HG03571 (cell line): Measurements from ENCODE around the gene APOBEC3F.
"Not testable (repeated sequence)": the region's sequence is repeated elsewhere in the genome, so short reads cannot be mapped to it uniquely, and the experiment has no call there.

Experiments
- ATAC-seq: cut with Tn5 transposase; IDR thresholded peaks from one replicate; pipeline ENCODE4 v1.9.1; 2021; ENCODE audit not compliant: unreplicated experiment

The APOBEC3F gene

DNA sequence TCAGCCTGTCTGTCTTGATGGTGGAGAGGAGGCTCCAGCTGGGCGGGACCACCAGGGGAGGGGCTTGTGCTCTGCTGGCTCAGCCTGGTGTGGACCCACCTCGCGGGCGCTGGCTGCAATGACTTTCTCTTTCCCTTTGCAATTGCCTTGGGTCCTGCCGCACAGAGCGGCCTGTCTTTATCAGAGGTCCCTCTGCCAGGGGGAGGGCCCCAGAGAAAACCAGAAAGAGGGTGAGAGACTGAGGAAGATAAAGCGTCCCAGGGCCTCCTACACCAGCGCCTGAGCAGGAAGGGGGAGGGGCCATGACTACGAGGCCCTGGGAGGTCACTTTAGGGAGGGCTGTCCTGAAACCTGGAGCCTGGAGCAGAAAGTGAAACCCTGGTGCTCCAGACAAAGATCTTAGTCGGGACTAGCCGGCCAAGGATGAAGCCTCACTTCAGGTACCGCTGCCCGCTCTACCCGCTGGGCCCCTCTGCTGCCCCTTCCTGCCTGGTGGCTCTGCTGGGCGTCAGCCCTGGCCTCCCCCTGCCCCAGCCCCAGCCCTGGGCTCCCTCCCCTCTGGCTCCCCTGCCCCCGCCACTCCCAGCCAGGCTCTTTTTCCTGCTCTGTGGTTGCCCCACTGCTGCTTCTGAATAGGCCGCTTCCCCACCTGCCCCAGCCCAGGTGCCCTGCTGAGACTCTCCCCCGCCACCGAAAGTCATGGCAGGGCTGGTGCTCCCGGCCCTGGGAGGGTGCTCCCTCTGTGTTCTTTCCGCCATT is at the start of gene APOBEC3F:
APOBEC3F (plus strand) TSS at position 327 of the 759 bp plus-strand sequence; CDS start at position 424, 97 bp downstream.
- ATAC-seq = peak; percentile 82

DNA sequence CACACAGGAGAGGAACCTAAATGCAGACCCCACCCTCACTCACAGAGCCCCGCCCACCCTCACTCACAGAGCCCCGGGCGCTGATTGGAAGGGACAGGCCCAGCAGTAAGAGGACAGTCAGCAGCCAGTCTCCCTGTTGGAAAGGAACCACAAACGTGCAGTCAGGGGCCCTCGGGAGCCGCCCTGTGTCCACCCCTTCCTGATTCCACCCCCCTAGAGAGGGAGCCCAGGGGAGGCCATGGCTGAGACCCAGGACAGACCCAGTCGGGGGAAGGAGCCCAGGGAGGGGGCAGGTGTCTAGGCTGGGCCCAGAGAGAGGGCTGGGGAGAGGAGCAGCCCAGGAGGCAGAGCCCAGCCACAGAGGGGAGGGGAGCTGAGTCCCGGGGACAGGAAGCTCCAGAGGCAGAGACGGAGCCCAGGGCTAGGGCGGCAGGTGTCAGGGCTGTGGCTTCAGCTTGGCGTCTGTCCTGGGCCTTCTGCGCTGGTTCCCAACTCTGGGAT is 47.7 kb upstream of the APOBEC3F start:
- ATAC-seq = not testable (repeated sequence)

DNA sequence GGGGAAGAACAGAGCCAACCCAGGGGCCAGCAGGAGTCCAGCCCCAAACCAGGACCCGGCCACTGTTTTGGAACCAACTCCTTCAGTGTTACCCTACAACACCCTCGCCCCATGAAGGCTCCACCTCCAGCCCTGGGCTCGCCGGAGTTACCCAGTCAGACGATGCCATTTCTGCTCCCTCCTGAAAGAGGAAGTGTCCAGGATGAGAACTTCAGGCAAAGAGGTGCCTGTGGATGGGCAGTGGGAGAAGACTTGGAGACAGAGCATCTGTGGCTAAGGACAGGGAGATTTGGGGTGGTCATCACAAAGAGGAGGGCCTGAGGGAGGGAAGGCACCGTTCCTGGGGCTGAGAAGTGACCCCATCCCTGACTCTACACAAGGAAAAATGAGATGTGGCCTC is 44.6 kb upstream of the APOBEC3F start:
- ATAC-seq = no peak

DNA sequence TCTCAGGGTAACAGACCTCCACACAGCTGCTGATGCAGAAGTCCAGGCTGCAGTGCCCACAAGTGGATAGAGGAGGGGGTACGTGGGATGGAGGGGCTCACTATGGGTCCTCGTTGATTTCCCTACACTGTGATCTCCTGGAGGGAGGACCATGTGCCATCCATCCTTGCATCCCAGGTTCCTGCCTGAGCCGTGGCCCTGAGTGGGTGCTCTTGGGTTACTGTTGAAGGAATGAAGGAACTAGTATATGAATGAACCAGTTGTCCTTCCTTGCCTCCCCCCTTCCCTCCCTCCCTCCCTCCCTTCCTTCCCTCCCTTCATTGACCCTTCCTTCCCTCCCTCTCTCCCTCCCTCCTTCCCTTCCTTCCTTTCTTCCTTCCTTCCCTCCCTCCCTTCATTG is 43.1 kb upstream of the APOBEC3F start:
- ATAC-seq = no peak

DNA sequence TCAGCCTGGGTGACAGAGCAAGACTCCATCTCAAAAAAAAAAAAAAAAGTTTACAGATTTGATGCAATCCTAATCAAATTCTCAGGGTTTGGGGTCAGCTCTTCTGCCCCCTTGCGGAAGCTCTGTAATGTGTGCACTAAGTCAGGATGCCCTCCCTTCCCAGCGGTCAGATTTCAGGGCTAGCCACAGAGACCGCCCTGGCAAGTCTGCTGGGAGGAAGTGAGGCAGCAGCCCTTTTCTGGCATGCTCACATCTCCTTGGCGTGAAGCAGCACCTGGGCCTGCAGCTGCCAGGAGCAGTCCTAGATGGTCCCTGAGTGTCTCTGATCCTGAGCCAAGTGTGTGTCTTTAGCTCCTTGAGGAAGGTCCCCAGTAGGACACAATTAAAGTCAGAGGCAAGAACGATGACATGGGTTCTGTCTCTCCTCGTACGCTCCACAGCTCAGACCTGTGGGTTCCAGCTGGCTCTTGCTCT is 37.5 kb upstream of the APOBEC3F start:
- no peak for ATAC-seq

DNA sequence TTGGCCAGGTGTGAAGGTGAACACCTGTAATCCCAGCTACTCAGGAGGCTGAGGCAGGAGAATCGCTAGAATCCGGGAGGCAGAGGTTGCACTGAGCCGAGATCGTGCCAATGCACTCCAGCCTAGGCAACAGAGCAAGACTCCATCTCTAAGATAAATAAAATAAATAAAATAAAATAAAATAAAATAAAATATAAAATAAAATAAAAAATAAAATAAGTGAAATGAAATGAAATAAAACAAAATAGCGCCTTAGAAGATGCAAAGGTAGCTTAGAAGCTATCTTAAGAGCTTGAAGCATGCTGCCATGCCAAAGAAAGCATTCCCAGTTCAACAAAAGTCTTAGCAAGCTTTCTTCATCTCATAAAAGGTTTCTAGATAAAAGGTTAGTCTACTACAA is 33.5 kb upstream of the APOBEC3F start:
- no peak for ATAC-seq

DNA sequence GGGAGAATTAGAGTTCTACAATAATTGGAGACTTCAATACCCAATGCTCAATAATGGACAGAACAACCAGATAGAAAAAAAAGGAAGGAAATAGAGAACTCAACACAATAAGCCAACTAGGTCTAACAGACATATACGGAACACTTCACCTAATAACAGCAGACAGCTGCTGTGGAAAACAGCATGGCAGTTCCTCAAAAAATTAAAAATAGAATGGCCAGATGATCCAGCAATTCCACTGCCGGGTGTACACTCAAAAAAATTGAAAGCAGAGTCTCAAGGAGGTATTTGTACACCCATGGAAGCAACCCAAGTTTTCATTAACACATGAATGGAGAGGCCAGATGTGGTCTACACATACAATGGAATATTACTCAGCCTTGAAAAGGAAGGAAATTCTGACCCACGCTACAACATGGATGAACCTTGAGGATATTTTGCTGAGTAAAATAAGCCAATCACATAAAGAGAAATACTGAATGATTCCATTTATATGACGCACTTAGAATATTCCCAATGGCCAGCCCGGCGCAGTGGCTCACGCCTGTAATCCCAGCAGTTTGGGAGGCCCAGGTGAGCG is 32.3 kb upstream of the APOBEC3F start:
- not testable (repeated sequence) for ATAC-seq

DNA sequence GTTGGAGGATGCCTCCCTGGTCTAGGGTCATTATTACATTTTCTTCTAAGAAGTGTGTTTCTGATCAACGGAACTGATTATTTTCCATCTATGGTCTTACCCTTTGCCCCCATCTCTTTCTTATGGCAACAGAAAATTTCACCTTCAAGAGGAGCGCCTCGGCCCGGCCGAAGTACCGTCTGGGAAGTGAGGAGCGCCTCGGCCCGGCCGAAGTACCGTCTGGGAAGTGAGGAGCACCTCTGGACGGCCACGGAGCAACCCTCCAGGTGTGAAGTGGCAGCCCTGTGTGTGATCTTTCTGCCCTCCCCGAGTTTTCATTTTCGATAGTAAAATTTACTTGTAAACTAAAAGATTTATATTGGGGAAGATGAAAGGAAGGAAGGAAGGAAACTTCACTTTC is 29.7 kb upstream of the APOBEC3F start:
- no peak for ATAC-seq

DNA sequence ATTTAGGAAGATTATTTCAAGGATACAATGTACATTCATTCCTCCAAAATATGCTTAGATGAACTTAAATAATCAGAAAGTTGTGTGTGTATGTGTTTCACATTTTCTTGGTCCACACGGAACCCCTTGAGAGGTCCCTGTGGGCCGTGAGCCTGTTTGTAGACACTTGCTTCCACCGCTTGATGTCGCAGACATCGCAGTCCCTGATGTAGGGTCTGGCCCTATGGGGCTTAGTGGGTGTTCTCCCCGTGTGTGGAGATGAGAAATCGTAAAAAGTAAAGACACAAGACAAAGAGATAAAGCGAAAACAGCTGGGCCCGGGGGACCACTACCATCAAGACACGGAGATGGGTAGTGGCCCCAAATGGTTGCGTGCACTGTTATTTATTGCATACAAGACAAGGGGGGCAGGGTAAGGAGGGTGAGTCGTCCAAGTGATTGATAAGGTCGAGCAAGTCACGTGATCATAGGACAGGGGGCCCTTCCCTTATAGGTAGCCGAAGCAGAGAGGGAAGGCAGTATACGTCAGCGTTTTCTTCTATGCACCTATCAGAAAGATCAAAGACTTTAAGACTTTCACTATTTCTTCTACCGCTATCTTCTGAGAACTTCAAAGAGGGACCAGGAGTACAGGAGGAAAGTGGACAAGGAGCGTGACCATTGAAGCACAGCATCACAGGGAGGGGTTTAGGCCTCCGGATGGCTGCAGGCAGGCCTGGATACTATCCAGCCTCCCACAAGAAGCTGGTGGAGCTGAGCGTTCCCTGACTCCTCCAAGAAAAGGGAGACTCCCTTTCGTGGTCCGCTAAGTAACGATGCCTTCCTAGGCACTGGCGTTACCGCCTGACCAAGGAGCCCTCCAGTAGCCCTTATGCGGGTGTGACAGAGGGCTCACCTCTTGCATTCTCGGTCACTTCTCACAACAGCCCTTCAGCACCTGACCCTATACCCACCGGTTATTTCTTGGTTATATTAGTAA is 27.8 kb upstream of the APOBEC3F start:
- ATAC-seq = no peak

DNA sequence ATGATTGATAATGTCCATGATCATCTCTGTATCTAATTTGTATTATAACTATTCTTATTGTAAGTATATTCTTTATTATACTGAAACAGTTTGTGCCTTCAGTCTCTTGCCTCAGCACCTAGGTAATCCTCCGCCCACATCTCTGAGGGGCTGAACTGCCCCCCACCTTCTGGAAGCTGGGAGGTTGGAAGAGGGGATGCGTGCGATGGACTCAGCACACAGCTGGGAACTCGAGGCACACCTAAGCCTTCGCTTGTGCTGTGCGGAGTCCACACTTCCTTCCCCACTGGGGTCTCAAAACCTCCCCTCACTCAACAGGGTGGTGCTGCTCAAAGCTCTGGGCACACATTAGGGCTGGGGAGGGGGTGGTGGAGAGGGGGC is 27.1 kb upstream of the APOBEC3F start:
- not testable (repeated sequence) for ATAC-seq

DNA sequence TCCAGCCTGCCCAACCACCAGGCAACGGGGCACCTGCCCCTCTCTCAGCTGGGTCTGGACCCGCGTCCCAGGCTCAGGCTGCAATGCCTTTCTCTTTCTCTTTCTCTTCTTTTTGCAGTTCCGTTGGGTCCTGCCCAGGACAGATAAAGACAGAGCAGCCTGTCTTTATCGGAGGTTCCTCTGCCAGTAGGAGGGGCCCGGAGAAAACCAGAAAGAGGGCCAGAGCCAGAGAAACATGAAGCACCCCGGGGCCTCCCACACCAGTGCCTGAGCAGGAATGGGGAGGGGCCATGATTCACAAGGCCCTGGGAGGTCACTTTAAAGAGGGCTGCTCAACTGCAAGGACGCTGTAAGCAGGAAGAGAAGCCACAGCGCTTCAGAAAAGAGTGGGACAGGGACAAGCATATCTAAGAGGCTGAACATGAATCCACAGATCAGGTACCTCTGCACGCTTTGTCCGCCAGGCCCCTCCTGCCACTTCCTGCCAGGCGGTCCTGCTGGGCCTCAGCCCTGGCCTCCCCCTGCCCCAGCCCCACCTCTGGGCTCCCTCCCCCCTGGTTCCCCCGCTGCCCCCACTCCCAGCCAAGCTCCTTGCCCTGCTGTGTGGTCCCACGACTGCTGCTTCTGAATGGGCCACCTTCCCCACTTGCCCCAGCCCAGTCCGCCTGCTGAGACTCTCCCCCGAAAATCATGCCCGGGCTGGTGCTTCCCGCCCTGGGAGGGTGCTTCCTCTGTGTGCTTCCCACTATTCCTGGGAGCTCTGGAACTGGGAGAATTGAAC is 26.5 kb upstream of the APOBEC3F start, which contains the start of gene APOBEC3C:
APOBEC3C (plus strand) TSS at position 316 of the 781 bp plus-strand sequence; CDS start at position 422, 106 bp downstream.
- peak; percentile 79 for ATAC-seq

DNA sequence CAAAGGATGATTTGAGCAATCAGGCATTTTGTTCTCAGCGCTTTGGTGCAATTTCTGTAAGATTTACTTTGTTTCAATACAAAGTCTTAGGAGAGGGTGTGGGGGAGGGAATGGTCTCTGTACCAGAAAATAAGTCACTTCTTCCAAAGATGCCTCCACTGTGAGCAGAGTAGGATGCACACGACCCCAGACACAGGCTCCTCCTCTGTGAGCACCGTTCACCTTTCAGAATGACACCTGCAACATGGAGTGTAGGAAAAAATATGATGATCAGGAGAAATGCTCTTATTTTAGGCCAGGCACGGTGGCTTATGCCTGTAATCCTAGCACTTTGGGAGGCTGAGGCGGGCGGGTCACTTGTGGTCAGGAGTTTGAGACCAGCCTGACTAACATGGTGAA is 25.9 kb upstream of the APOBEC3F start:
- not testable (repeated sequence) for ATAC-seq

DNA sequence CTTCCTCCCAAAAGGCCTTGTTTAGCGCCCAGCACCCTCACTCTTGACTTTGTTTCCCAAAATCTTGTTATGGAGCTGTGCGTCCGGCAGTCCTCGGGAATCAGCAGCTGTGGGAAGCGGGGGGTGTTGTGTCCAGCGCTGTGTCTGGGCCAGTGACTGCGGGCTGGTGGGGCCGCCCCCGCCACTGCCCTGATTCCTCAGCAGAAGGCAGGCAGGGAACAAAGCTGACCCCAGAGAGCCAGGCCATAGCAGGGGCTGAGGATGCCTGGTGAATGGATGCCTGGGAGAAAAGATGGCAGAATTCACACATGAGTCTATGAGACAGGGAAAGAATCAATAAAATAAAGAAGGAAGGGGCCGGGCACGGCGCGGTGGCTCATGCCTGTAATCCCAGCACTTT is 24.1 kb upstream of the APOBEC3F start:
- no peak for ATAC-seq

DNA sequence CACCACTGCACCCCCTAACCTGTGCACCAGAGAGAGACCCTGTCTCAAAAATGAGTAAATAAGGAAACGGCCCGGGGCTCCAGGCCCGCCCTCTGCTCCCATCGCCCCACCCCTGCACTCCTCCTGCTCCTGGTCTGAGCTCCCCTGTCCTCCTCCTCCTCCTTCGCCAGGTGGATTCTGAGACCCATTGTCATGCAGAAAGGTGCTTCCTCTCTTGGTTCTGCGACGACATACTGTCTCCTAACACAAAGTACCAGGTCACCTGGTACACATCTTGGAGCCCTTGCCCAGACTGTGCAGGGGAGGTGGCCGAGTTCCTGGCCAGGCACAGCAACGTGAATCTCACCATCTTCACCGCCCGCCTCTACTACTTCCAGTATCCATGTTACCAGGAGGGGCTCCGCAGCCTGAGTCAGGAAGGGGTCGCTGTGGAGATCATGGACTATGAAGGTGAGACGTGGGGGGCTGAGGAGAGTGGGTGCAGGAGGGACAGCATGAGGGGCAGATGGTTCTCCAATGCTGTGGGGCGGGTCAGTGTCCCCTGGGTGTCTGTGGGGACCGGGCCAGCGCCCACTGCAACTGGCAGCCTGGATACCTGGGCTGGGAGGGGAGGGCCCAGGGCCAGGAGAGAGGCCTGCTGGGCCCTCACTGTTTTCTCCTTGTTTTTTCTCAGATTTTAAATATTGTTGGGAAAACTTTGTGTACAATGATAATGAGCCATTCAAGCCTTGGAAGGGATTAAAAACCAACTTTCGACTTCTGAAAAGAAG is 22.9 kb upstream of the APOBEC3F start:
- no peak for ATAC-seq

DNA sequence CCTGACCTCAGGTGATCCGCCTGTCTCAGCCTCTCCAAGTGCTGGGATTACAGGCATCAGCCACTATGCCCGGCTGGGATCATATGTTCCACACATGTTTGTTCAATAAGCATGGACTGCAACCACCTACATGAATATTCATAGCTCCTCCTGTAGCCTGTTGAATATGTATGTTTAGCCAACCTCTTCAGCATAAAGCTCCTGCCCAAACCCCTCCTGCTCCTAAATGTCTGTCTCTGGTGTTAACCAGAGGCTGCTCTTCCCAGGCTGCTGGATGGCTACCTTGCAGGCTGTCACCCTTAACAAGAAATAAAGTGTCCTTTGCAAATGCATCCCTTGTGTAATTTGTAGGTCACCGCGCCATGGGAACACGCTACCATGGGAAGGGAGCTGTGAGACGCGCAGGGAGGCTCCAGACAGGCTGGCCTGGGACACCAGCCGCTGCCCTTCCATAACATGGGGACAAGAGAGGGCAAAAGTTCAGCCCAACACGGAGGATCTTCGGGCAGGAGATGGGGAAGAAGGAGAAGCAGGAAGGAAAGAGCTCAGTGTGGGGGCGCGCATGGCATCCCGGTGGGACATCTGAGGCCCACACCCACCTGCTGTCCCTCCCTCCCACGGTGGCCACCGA is 20.5 kb upstream of the APOBEC3F start:
- not testable (repeated sequence) for ATAC-seq

DNA sequence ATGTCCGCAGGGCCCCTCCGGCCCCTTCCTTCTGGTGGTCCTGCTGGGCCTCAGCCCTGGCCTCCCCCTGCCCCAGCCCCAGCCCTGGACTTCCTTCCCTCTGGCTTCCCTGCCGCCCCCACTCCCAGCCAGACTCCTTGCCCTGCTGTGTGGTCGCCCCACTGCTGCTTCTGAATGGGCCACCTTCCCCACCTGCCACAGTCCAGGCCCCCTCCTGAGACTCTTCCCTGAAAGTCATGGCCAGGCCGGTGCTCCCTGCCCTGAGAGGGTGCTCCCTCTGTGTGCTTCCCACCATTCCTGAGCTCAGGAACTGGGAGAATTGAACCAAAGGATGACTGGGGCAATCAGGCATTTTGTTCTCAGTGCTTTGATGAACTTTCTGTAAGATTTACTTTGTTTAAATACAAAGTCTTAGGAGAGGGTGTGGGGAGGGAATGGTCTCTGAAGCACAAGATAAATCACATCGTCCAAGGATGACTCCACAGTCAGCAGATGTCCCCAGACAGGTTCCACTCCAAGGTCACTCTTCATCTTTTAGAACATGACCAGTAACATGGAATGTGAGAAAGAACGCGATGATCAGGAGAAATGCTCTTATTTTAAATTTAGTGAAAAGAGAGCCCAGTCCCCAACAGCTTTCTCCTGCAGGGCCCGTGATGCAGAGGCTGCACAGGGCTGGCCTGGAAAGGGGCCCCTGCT is 19.0 kb upstream of the APOBEC3F start:
- ATAC-seq = no peak

DNA sequence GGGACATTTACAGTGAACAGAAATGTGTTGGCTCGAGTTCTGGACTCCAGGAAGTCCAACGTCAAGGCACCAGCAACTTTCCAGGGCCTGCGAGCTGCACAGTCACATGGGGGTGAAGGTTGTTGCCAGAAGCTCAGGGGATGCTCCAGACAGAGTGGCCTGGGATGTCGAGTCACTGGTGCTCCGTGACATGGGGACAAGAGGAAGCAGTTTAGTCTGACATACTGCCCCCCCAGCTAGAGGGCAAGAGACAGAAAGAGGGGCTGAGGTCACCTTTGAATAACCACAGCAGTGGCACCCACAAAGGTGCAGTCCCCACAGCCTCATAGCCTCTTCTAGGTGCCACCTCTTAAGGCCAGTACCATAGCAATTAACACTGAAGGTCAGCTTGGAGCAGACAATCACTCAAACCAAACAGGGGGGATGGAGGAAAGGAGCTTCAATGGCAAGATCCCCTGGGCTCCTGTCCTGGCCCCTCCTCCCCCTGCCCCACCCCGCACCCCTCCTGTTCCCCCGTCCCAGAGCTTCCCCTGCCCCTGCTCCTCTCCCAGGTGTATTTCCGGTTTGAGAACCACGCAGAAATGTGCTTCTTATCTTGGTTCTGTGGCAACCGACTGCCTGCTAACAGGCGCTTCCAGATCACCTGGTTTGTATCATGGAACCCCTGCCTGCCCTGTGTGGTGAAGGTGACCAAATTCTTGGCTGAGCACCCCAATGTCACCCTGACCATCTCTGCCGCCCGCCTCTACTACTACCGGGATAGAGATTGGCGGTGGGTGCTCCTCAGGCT is 15.9 kb upstream of the APOBEC3F start:
- no peak for ATAC-seq
